NT2/D1 (cell line): ENCODE measurements around the gene NEB.

Experiments used
- YY1 ChIP-seq: IDR thresholded peaks from 2 replicates; pipeline ENCODE4 v1.6.1; 2011; ENCODE audit not compliant: insufficient read length, insufficient read depth
- ZNF274 ChIP-seq: IDR thresholded peaks from 2 replicates; pipeline ENCODE4 v1.6.1; 2011; ENCODE audit warnings: mild to moderate bottlenecking, low read depth, low read length

DNA sequence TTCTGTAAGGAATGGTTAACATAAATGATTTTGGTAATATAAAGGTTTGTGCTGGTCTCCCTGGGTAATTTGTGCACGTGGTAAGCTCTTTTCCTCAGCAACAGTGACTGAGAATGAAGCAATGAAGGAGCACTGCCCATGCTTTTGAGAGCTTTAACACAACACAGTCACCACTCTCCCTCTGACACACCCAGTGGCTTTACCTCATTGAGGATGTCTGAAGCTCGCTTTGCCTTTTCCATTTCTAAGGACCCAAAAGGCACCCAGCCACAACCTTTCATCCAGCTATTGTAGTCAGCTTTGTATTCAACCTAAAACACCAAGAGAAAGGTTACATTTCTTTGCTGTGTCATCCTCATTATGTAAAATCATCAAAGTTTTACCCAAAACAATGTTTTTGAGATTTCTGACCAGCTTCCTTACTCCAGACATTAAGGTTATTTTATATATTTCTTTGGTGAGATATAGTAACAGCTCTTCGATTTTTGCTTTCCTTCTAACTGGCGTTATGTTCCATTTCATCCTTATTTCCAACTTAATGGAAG lies 51.7 kb downstream of the NEB start:
- TF ChIP-seq YY1 (no peak), ZNF274 (no peak)
